OCI-M2 (cell line): ENCODE data around the gene PELI3.

Experiments used
- DNase-seq: peaks from one replicate; lab custom pipeline; 2025; ENCODE audit not compliant: unreplicated experiment; lab: John Stamatoyannopoulos, UW

PELI3 gene

GRCh38 chr11:66497206-66497605, 30.5 kb downstream of the PELI3 start:
- DNase-seq: no peak

- no peak for DNase-seq
Observed at GRCh38 chr11:66498506-66498905, 31.8 kb downstream of the PELI3 start.

- DNase-seq: no peak
Observed at GRCh38 chr11:66505276-66505816, 38.6 kb downstream of the PELI3 start.

- no peak for DNase-seq
Observed at GRCh38 chr11:66509131-66509561, 42.4 kb downstream of the PELI3 start.

- no peak for DNase-seq
Observed at GRCh38 chr11:66510271-66510989, 43.7 kb downstream of the PELI3 start, which contains the start of gene BBS1. BBS1 (plus strand) TSS chr11:66510635; CDS start chr11:66510660, 25 bp downstream.

GRCh38 chr11:66510990-66511339, 44.3 kb downstream of the PELI3 start:
- no peak for DNase-seq

GRCh38 chr11:66523611-66524010, 56.9 kb downstream of the PELI3 start:
- DNase-seq: no peak

GRCh38 chr11:66524304-66525040, 57.8 kb downstream of the PELI3 start:
- no peak for DNase-seq
